Glomerular visceral epithelial cell (primary cell): ENCODE data around the gene CENPM.

Source experiments
- DNase-seq: peaks from one replicate; pipeline ENCODE4 v3.0.0-alpha.2; 2016; ENCODE audit errors: extremely low spot score

The CENPM gene

DNA sequence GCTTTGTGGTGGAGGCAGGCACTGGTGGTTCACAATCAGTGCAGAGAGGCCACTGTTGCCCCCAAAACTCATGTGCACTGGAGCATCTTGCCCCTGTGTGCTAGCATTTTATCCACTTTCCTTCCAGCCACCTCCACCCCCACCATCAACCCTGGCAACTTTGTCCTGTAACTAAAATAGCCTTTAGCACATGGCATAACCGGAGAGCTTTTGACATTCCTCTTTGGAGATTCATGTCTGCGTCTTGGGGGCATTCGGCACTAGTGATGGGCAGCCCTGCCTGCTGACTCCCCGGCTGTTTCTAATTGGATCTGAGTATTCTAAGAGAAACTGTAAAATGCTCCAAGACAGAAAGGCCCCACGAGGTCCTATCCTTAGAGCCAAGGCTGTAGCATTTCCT is 47.8 kb downstream of the CENPM start:
- DNase-seq: no peak

DNA sequence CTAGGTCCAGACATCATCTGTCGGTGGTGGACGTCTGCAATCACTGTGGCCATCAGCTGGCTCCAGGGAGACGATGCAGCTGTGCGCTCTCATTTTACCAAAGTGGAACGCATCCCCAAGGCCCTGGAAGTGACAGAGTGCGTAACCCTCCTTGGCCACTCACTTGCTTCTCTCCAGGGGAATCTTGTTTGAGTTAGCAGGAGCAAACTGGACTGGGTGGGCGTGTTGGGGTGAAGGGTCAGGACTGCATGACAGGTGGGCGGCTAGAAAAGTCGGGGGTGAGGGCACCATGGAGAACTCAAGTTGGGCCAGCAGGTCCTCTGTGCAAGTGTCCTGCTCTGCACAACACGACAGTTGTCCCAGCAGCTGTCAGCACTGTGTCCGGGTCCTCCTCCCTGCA is 48.3 kb downstream of the CENPM start:
- no peak for DNase-seq

DNA sequence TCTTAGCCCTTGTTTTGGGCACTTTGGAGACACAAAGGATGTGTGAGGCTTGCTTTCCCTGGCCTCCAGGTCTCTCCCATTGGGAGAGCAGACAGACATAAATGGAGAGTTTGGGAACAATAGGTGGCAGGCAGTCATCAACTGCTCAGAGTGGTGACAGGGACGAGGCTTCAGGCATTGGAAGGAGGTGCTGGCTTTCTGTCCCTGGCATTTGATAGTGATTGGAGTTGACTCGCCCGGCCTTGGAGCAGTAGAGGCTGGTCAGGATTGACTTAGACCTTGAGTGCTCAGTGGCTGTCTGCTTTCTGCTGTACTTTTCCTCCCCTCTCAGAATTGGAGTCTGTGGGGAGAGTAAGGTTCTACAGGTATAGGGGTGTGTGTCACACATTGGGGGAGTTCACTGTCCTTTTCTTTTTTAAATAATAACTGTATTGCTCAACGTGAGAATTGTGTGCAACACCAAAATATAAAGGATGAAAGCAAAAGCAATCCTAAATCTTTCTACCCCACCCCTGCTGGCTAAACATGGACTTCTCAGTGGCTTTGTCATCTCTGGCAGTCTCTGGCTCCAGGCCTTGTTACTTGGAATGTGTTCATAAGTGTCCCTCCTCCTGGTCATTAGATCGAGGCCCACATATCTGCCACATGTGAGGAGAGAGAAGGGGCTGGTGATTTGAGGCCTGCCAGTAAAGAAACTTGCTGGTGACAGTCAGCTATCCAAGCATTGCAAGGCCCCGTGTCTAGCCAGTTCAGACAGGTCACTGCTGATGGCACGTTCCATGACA is 53.2 kb downstream of the CENPM start:
- DNase-seq: no peak

DNA sequence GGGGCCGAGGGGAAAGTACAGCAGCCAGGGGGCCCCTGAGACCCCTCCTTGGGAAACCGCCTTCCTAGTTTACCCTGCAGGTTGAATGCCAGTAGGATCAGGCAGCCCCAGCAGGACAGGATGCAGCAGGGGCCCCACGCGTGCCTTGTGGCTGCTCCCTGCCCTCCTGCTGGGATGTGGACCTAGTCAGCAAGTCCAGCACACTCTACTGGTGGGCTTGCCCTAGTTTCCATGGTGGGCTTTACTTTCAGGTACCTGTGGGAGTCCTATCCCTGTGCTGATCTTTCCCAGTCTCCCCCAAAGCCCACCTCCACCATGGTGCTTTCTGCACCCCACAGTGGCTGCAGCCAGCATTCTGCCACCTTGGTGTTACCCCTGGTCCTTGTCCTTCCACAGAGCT is 54.2 kb downstream of the CENPM start:
- no peak for DNase-seq

GRCh38 chr22:41891407-41891806 is 55.5 kb downstream of the CENPM start:
- no peak for DNase-seq
